Tibial nerve (tissue), 3 donors: ENCODE data around the gene DPP4.

Source experiments
- POLR2A ChIP-seq, 2 donors: fragments of 450-650 bp; IDR thresholded peaks; one replicate each; pipeline ENCODE4 v1.6.1; 2017; ENCODE audit warnings: antibody characterized with exemption in 2 of 2, mild to moderate bottlenecking in 2 of 2, moderate library complexity in 2 of 2
- TF ChIP-seq, protein P1 (sequence below), 5 experiments: fragments of 200-600 bp in 3 of 5; fragments of 450-650 bp in 2 of 5; sonication (generic) in 3 of 5; IDR thresholded peaks; one replicate each; pipeline ENCODE4 v1.5.1; 2016 to 2019; ENCODE audit warnings: antibody characterized with exemption in 5 of 5, mild to moderate bottlenecking in 3 of 5, moderate library complexity in 2 of 5

DNA sequence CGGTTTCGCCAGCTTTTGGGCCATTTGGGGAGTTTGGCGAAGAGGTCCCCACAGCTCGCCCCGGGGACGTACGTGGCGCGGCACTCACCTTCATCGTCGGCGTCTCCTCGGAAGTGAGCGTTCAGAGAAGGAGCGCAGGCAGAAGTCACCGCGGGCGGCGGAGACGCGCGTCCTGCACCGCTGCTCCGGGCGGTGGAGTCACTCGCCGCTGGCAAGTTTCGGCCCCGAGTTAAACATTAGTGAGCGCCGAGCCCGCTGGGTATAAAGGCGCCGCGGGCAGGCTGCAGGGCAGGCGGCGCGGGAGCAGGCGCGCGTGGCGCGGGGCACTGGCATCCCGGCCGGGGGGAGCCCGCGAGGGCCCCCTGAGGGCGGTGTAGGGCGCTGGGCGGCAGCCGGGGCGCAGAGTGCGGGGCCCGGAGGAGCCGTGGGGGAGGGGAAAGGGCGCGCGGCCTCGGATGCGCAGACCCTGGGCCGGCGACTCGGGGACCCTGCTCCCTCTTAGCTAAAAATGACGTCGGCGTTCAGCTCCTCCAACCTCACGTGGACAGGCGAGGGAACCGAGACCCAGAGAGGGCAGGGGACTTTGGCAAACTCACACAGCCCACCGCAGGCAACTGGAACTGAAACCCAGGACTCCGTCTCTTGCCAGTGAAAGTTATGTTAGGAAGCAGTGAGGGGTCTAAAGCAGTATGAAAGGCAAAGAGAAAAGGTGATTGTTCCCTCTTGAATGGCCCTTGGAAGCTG, at the start of gene DPP4:
- TF ChIP-seq, protein P1, sequence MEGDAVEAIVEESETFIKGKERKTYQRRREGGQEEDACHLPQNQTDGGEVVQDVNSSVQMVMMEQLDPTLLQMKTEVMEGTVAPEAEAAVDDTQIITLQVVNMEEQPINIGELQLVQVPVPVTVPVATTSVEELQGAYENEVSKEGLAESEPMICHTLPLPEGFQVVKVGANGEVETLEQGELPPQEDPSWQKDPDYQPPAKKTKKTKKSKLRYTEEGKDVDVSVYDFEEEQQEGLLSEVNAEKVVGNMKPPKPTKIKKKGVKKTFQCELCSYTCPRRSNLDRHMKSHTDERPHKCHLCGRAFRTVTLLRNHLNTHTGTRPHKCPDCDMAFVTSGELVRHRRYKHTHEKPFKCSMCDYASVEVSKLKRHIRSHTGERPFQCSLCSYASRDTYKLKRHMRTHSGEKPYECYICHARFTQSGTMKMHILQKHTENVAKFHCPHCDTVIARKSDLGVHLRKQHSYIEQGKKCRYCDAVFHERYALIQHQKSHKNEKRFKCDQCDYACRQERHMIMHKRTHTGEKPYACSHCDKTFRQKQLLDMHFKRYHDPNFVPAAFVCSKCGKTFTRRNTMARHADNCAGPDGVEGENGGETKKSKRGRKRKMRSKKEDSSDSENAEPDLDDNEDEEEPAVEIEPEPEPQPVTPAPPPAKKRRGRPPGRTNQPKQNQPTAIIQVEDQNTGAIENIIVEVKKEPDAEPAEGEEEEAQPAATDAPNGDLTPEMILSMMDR (IDR thresholded peaks at IDR 0.05): no peak
- no peak for TF ChIP-seq POLR2A (IDR thresholded peaks at IDR 0.05)
